Endothelial cell of umbilical vein (primary cell): Measurements from ENCODE around the gene SPATA2L. TPM values are rescaled to one million over a fixed set of nuclear protein-coding genes. Genes with fewer than 3 reads are reported as not detected.
"Not testable (repeated sequence)": the region's sequence is repeated elsewhere in the genome, so short reads cannot be mapped to it uniquely, and the experiment has no call there.

Experiments
- BruUV-seq: library from RNA; stranded (reverse); fragments of 400-500 nt; replicated peaks from 2 replicates; lab custom pipeline; 2021; lab: Mats Ljungman, UMichigan
- CTCF ChIA-PET: fragments of 300-600, 350-600 bp; sonication (Branson Sonifier 250); formaldehyde crosslinking; loops from one replicate; lab custom pipeline; 2021; ENCODE audit warnings: antibody characterized with exemption, inconsistent platforms; lab: Charles Lee
- POLR2A ChIA-PET: fragments of 300-600, 350-600 bp; sonication (Branson Sonifier 250); formaldehyde crosslinking; loops from one replicate; lab custom pipeline; 2021; ENCODE audit warnings: antibody characterized with exemption, inconsistent platforms; lab: Charles Lee
- DNase-seq: peaks from one replicate; pipeline ENCODE4 v3.0.0-alpha.2; 2011; ENCODE audit warnings: low read depth, low spot score
- FAIRE-seq: peaks from 2 replicates; lab custom pipeline; 2011; peaks lifted over from hg19 to GRCh38; lab: Jason Lieb, UNC
- H2AFZ ChIP-seq: 2 replicates; pipeline ENCODE4 v1.6.0; 2012; ENCODE audit warnings: low read depth, low read length, control low read depth, inconsistent platforms
- H3K27ac ChIP-seq: 2 replicates; pipeline ENCODE4 v1.5.1; 2011; ENCODE audit warnings: low read depth, mild to moderate bottlenecking, control low read depth, low read length, moderate library complexity; ENCODE audit not compliant: insufficient read depth
- H3K27me3 ChIP-seq, 2 experiments: 2 replicates each; pipeline versions ENCODE4 v1.6.0 to v1.6.1; 2011; ENCODE audit warnings: low read length in 2 of 2, mixed read lengths in 1 of 2; ENCODE audit not compliant: control insufficient read depth in 2 of 2, insufficient read depth in 2 of 2
- H3K36me3 ChIP-seq, 2 experiments: 2 replicates in 1 of 2; 3 replicates in 1 of 2; pipeline ENCODE4 v1.5.1; 2011; ENCODE audit warnings: low read length in 2 of 2, mild to moderate bottlenecking in 1 of 2, moderate library complexity in 1 of 2; ENCODE audit not compliant: control insufficient read depth in 2 of 2, insufficient read depth in 2 of 2; ENCODE audit errors: extremely low read depth in 1 of 2
- H3K4me1 ChIP-seq: 3 replicates; pipeline ENCODE4 v1.5.1; 2011; ENCODE audit warnings: mild to moderate bottlenecking, low read length; ENCODE audit not compliant: control insufficient read depth, insufficient read depth; ENCODE audit errors: extremely low read depth
- H3K4me2 ChIP-seq: 2 replicates; pipeline ENCODE4 v1.6.1; 2011; ENCODE audit warnings: low read length, control low read depth, mixed read lengths; ENCODE audit not compliant: insufficient read depth
- H3K4me3 ChIP-seq, 3 experiments: fragments of 200-600 bp in 1 of 3; sonication (generic), shearing (Covaris generic) in 1 of 3; replicated peaks in 1 of 3; 2 replicates each; pipeline ENCODE4 v1.5.1; 2011 to 2016; ENCODE audit warnings: control low read depth in 3 of 3, low read length in 3 of 3, mild to moderate bottlenecking in 2 of 3, inconsistent platforms in 1 of 3, low read depth in 1 of 3, moderate library complexity in 1 of 3; ENCODE audit not compliant: insufficient read depth in 1 of 3
- H3K79me2 ChIP-seq: 2 replicates; pipeline ENCODE4 v1.6.0; 2012; ENCODE audit warnings: low read length, inconsistent platforms; ENCODE audit not compliant: control insufficient read depth, insufficient read depth
- H3K9ac ChIP-seq: replicated peaks from 2 replicates; pipeline ENCODE3; 2011; ENCODE audit warnings: low read length, control low read depth; ENCODE audit not compliant: insufficient read depth; ENCODE audit errors: extremely low read depth
- H3K9me1 ChIP-seq: replicated peaks from 3 replicates; pipeline ENCODE4 v1.6.0; 2011; ENCODE audit warnings: mild to moderate bottlenecking, low read length; ENCODE audit not compliant: control insufficient read depth, insufficient read depth; ENCODE audit errors: extremely low read depth
- H3K9me3 ChIP-seq: replicated peaks from 2 replicates; pipeline ENCODE4 v1.5.1; 2012; ENCODE audit warnings: low read length, inconsistent platforms; ENCODE audit not compliant: control insufficient read depth, insufficient read depth
- H4K20me1 ChIP-seq: replicated peaks from 2 replicates; pipeline ENCODE3; 2011; ENCODE audit warnings: mild to moderate bottlenecking, low read length; ENCODE audit not compliant: control insufficient read depth, insufficient read depth; ENCODE audit errors: extremely low read depth
- CTCF ChIP-seq, 2 donors: IDR thresholded peaks; 1 replicate in 1 of 2; 2 replicates in 1 of 2; pipeline ENCODE4 v1.5.1; 2011; ENCODE audit warnings: low read length in 2 of 2, mild to moderate bottlenecking in 2 of 2, moderate library complexity in 2 of 2, control low read depth in 1 of 2, inconsistent platforms in 1 of 2, low read depth in 1 of 2; ENCODE audit not compliant: insufficient read depth in 1 of 2; ENCODE audit errors: extremely low read depth in 1 of 2
- MAX ChIP-seq: IDR thresholded peaks from 2 replicates; pipeline ENCODE4 v1.6.1; 2011; ENCODE audit not compliant: insufficient read depth, insufficient read length
- dilution Hi-C: fragments of 300-500 bp; cut with MboI; formaldehyde crosslinking; loops from one replicate; pipeline ENCODE4 v1.15.0; 2019; ENCODE audit warnings: low sequenced_read_pairs; ENCODE audit not compliant: extremely low pct_ligation_motif_present
- intact Hi-C: fragments of 100-400 bp; cut with micrococcal nuclease; formaldehyde crosslinking; loops from one replicate; pipeline ENCODE4 v1.10.0; 2022
- polyA plus RNA-seq, 4 experiments: library from polyadenylated mRNA; depleted of rRNA in 3 of 4; stranded (reverse) in 3 of 4; unstranded in 1 of 4; fragments of >200 nt; gene quantifications; 2 replicates each; pipeline versions ENCODE4 v1.2.1 to v1.2.3, GENCODE V29; 2011 to 2012; ENCODE audit warnings: missing spikeins in 1 of 4
- total RNA-seq: library from RNA; stranded (reverse); gene quantifications from 2 replicates; pipeline ENCODE4 v1.2.3, GENCODE V29; 2021

Gene SPATA2L
- total and polyA plus RNA-seq, 2 donors (not counting 3 experiments of a cell fraction or from before 2014, with no cell fraction given), result 7.3 to 7.4 TPM

GRCh38 chr16:89667633-89668032 lies 33.9 kb downstream of the SPATA2L start:
- H3K36me3 ChIP-seq, result no peaks in the 10 kb centered on the region
- ChIA-PET CTCF (interaction anchor here (1.2 to 1.9 kb wide), 3 partner anchors 52 to 110 kb away, joined by 3 to 8 read pairs (median 4); no protein-coding TSS in a partner anchor), POLR2A (no interaction called here)
- H3K9me3 ChIP-seq, result no peaks in the 10 kb centered on the region
- H3K9ac ChIP-seq, result no peak overlapping the region
- H4K20me1 ChIP-seq, result no peaks in the 10 kb centered on the region
- FAIRE-seq (no peak), DNase-seq (no peak)
- no peak overlapping the region for H3K4me2 ChIP-seq
- no peaks in the 10 kb centered on the region for H3K27me3 ChIP-seq
- H3K79me2 ChIP-seq, result no peaks in the 10 kb centered on the region
- no peaks in the 10 kb centered on the region for H3K9me1 ChIP-seq
- H3K4me1 ChIP-seq, result no peaks in the 10 kb centered on the region
- H3K4me3 ChIP-seq, result no peak overlapping the region
- no TSS peak for BruUV-seq
- no peak overlapping the region for H2AFZ ChIP-seq
- intact Hi-C loops (no loop called here), dilution Hi-C loops (no loop called here)
- TF ChIP-seq MAX, result no peak
- no peak overlapping the region for H3K27ac ChIP-seq

- BruUV-seq, H3K9me3 ChIP-seq, H3K4me1 ChIP-seq, H3K79me2 ChIP-seq, H3K4me2 ChIP-seq, POLR2A ChIA-PET, H2AFZ ChIP-seq, H3K9me1 ChIP-seq, H3K27ac ChIP-seq, H3K4me3 ChIP-seq, H3K27me3 ChIP-seq, intact Hi-C loops, H3K36me3 ChIP-seq, dilution Hi-C loops, H4K20me1 ChIP-seq, H3K9ac ChIP-seq: not testable (repeated sequence)
- TF ChIP-seq CTCF (IDR thresholded peaks at IDR 0.05; ENCODE audit: extremely low read depth in 1 of 2, insufficient read depth in 1 of 2, low read depth in 1 of 2, low read length in 2 of 2), result peak in 1 of 2 donors; percentile 36
- CTCF ChIA-PET, result interaction anchor here (1.2 kb wide), 2 partner anchors 52 to 110 kb away, joined by 3 to 8 read pairs; no protein-coding TSS in a partner anchor
- DNase-seq, result peak; percentile 24
- peak; percentile 42 for FAIRE-seq
These were observed 34.5 kb downstream of the SPATA2L start for GRCh38 chr16:89667000-89667399.

- H3K9ac ChIP-seq, H3K36me3 ChIP-seq, H2AFZ ChIP-seq, POLR2A ChIA-PET, FAIRE-seq, DNase-seq, dilution Hi-C loops, H3K27ac ChIP-seq, H3K79me2 ChIP-seq, H3K9me1 ChIP-seq, BruUV-seq, H3K4me1 ChIP-seq, H3K9me3 ChIP-seq, H3K4me2 ChIP-seq, CTCF ChIA-PET, intact Hi-C loops, H4K20me1 ChIP-seq, H3K4me3 ChIP-seq, H3K27me3 ChIP-seq: not testable (repeated sequence)
These were observed 37.3 kb downstream of the SPATA2L start for GRCh38 chr16:89664238-89664637.
